ENCODE data around the gene LIX1.

- TF ChIP-seq CTCF (IDR thresholded peaks at IDR 0.05) = no peak
- TF ChIP-seq POLR2A (IDR thresholded peaks at IDR 0.05) = no peak
- TF ChIP-seq EP300 (IDR thresholded peaks at IDR 0.05) = no peak
These were observed 86.1 kb downstream of the LIX1 start for GRCh38 chr5:97056263-97056662.
